Coronary artery (tissue), 2 donors: ENCODE results near the gene MICU2.

Experiments used
- DNase-seq: peaks from one replicate; pipeline ENCODE4 v3.0.0-alpha.2; 2017; ENCODE audit warnings: low spot score
- H3K27ac ChIP-seq, 2 donors: fragments of 200-600 bp; sonication (generic); one replicate each; pipeline ENCODE4 v1.5.1; 2016 to 2019
- H3K4me3 ChIP-seq: fragments of 200-600 bp; sonication (generic); 2 replicates; pipeline ENCODE4 v1.5.1; 2016; ENCODE audit warnings: mild to moderate bottlenecking, moderate library complexity
- TF ChIP-seq, protein P1 (sequence below): fragments of 200-600 bp; sonication (generic); IDR thresholded peaks from one replicate; pipeline ENCODE4 v1.5.1; 2019; ENCODE audit warnings: antibody characterized with exemption

The MICU2 gene

DNA sequence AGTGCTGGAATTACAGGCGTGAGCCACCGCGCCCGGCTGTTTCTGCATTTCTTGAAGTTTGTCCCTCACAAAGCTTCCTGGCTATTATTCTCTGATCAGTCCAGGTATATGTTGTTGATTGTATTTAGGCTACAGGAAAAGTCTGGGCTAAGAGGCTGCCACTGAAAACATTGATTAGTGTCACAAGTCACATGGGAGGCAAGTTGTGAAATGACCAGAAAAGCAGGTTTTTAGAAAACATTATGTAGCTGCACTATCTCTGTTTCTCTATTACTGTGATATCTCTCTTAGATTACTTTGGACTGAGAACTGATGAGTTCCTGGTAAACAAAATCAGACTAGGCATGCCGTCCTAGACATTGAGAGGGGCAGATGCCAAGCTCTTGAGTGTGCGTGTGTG is 128.9 kb downstream of the MICU2 start:
- DNase-seq, result no peak
- no peak overlapping the region for H3K4me3 ChIP-seq
- no peak overlapping the region for H3K27ac ChIP-seq
- TF ChIP-seq, protein P1, sequence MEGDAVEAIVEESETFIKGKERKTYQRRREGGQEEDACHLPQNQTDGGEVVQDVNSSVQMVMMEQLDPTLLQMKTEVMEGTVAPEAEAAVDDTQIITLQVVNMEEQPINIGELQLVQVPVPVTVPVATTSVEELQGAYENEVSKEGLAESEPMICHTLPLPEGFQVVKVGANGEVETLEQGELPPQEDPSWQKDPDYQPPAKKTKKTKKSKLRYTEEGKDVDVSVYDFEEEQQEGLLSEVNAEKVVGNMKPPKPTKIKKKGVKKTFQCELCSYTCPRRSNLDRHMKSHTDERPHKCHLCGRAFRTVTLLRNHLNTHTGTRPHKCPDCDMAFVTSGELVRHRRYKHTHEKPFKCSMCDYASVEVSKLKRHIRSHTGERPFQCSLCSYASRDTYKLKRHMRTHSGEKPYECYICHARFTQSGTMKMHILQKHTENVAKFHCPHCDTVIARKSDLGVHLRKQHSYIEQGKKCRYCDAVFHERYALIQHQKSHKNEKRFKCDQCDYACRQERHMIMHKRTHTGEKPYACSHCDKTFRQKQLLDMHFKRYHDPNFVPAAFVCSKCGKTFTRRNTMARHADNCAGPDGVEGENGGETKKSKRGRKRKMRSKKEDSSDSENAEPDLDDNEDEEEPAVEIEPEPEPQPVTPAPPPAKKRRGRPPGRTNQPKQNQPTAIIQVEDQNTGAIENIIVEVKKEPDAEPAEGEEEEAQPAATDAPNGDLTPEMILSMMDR, result no peak

DNA sequence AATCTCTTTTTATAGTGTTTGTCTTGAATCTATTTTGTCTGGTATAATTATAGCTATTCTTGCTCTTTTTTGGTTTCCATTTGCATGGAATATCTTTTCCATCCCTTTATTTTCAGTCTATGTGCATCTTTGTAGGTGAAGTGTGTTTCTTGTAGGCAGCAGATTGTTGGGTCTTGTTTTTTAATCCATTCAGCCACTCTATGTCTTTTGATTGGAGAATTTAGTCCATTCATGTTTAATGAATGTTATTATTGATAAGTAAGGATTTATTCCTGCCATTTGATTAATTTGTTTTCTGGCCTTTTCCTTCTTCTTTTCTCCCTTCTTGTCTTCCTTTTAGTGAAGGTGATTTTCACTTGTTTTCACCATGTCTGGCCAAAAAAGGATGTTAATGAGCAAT is 133.2 kb downstream of the MICU2 start:
- no peak overlapping the region for H3K27ac ChIP-seq
- TF ChIP-seq, protein P1, result no peak
- no peak for DNase-seq
- no peak overlapping the region for H3K4me3 ChIP-seq

DNA sequence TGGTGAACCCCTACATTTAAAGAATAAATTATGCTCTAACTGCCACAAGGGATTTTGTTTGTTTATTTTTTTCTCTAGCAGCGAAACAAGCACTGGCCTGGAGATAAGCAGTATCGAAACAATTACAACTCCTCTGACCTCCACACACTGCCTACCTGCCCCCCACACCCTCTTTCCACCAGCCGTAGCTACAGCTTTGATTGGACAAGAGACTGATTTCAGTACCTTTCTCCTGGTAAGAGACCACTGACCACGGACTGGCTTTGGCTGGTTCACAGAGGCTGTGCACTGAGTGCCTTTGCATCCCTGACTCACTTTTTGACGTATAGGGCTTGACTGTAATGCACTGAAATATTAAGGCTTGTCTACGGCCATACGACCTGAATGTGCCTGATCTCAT is 137.4 kb downstream of the MICU2 start:
- TF ChIP-seq, protein P1, result no peak
- no peak for DNase-seq
- no peak overlapping the region for H3K27ac ChIP-seq
- H3K4me3 ChIP-seq, result no peak overlapping the region

DNA sequence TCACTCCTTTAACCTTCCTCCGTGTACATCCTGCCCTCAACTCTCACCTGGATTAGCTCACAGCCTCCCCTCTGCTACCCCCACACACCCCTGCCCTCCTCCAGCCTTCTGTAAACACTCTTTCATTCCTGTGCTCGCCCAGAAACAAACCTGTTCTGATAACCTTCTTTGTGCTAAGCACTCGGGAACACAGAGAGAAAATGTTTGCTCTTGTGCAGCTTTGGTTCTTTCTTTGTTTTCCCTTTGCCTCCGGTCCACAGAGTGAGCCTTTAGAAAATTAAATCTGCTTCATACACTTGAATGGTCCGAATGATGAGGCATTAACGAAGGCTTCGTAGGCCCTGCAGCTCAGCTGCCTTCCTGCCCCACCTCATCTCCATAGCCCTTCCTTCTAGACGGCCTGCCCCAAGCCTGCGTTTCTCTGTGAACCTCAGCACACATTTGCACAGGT is 138.2 kb downstream of the MICU2 start:
- TF ChIP-seq, protein P1, result no peak
- Histone ChIP-seq H3K27ac (no peak overlapping the region), H3K4me3 (no peak overlapping the region)
- DNase-seq, result no peak

DNA sequence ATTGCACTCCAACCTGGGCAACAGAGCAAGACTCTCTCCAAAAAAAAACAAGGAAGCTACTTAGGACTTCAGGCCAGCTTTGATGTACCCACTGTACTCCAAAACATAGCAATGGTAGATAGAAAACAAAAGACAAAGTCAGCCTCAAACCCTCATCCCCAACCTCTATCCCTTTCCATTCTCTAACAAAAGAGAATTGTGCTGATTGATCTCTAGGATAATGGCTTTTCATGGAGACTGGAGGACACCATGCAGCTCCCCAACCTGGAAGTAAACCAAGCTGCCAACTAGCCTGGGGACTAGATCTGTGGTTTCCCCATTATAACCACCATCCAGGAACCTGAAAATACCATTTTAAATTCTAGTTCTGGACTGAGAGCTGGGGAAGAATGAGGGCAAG is 140.5 kb downstream of the MICU2 start:
- Histone ChIP-seq H3K27ac (no peak overlapping the region), H3K4me3 (no peak overlapping the region)
- no peak for DNase-seq
- TF ChIP-seq, protein P1, result no peak

DNA sequence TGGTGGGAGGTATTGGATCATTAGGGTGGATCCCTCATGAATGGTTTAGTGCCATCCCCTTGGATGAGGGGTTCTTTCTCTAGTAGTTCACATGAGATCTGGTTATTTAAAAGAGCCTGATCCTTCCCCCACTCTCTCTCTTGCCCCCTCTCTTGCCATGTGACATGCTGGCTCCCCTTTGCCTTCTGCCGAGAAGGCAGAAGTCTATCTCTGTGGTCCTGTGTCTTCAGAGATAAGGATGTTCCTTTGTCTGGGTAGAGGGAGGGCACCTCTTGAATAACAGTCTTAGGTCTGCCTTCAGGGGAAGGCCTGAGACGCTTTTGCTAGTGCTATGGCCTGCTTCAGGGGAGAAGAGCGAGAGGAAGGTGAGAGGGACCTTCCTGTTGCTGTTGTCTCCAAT is 142.8 kb downstream of the MICU2 start:
- H3K4me3 ChIP-seq, result no peak overlapping the region
- no peak overlapping the region for H3K27ac ChIP-seq
- no peak for DNase-seq
- TF ChIP-seq, protein P1, result no peak

DNA sequence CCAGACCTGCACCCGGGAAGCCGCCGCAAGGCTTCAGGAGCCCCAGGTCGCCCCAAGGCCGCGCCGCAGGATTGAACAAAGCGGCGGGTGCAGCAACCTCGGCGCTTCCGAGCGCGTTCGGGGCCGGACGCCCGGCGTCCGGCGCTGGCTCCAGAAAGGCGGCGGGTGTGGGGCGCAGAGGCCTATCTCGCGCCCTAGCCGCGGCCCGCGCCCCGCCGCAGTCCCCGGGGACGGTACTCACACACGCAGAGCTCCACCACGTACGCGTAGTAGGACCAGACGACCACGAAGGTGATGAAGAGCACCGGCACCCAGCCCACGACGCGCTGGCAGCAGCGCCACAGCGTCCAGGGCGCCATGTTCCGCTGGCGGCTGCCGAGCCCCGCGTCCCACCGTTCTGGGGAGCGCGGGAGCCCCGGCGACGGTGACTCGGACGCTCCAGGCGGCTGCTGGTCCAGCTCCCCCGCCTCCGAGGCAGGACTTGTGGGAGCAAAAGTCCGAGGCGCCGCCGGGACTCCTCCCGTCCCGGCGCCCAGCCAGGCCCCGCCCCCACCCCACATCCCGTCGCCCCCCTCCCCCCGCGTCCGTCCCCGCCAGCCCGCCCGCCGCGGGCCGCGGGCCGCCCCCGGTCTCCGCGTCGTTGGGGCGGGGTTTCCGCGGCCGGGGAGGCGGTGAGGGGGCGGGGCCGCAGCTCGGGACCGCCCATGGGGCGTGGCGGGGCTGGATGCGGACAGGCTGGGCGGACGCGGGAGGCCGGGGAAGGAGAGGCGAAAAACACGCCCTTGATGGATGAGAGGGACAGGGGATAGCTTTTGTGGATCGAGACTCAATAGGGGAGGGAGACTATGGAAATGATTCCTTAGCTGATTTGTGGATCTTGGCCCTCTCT is 144.9 kb downstream of the MICU2 start, which contains the start of gene ZDHHC20:
ZDHHC20 (minus strand) TSS at position 491 of the 889 bp plus-strand sequence; CDS start at position 359, 132 bp downstream.
- Histone ChIP-seq H3K27ac (peak within 1 kb of the TSS; percentile 92 to 94), H3K4me3 (peak within 1 kb of the TSS; percentile 81)
- DNase-seq, result peak; percentile 90
- TF ChIP-seq, protein P1, result no peak
